GM12878 (cell line): Measurements from ENCODE around the gene TTC33. TPM values are rescaled to one million over a fixed set of nuclear protein-coding genes. Genes with fewer than 3 reads are reported as not detected.

Experiments
- ATAC-seq: fragments of 200-7000 bp; cut with Tn5 transposase; 3 replicates; pipeline ENCODE4 v1.9.1; 2020; ENCODE audit warnings: mild to moderate bottlenecking, moderate library complexity
- BruUV-seq: library from RNA; stranded (reverse); fragments of 400-500 nt; replicated peaks from 2 replicates; lab custom pipeline; 2021; lab: Mats Ljungman, UMichigan
- CTCF ChIA-PET: fragments of 300-600 bp; sonication (Branson Sonifier 250); formaldehyde crosslinking; extraction: SDS; loops from one replicate; lab custom pipeline; 2021; ENCODE audit warnings: inconsistent platforms; lab: Yijun Ruan, JAX
- POLR2A ChIA-PET: fragments of 350-600 bp; formaldehyde crosslinking; extraction: SDS; loops from one replicate; lab custom pipeline; 2021; ENCODE audit warnings: inconsistent platforms; lab: Charles Lee
- RAD21 ChIA-PET: fragments of 300-600 bp; sonication (Branson Sonifier 250); formaldehyde crosslinking; loops from one replicate; lab custom pipeline; 2023; ENCODE audit warnings: antibody characterized with exemption; ENCODE audit not compliant: unreplicated experiment; lab: Charles Lee
- SMC1A ChIA-PET: fragments of 300-600 bp; sonication (Branson Sonifier 250); formaldehyde crosslinking; loops from one replicate; lab custom pipeline; 2023; ENCODE audit not compliant: unreplicated experiment, uncharacterized antibody; lab: Charles Lee
- DNase-seq: peaks from one replicate; pipeline ENCODE4 v3.0.0-alpha.2; 2011; ENCODE audit warnings: low read depth, low spot score
- FAIRE-seq: peaks from 3 replicates; lab custom pipeline; 2011; peaks lifted over from hg19 to GRCh38; lab: Jason Lieb, UNC
- H2AFZ ChIP-seq: 2 replicates; pipeline ENCODE4 v1.6.0; 2011; ENCODE audit warnings: low read depth, low read length, control low read depth; ENCODE audit not compliant: control insufficient read depth
- H3K27ac ChIP-seq: 2 replicates; pipeline ENCODE4 v1.5.1; 2011; ENCODE audit warnings: control low read depth; ENCODE audit not compliant: control insufficient read depth, insufficient read depth
- H3K27me3 ChIP-seq, 2 experiments: replicated peaks in 1 of 2; 2 replicates each; pipeline versions ENCODE4 v1.6.0 to v1.6.1; 2011; ENCODE audit warnings: low read length in 1 of 2; ENCODE audit not compliant: control insufficient read depth in 2 of 2, insufficient read depth in 2 of 2
- H3K36me3 ChIP-seq, 2 experiments: 2 replicates each; pipeline ENCODE4 v1.5.1; 2011; ENCODE audit warnings: low read length in 1 of 2; ENCODE audit not compliant: control insufficient read depth in 2 of 2, insufficient read depth in 2 of 2
- H3K4me1 ChIP-seq: 2 replicates; pipeline ENCODE4 v1.6.1; 2011; ENCODE audit warnings: mild to moderate bottlenecking, low read length, moderate library complexity, mixed read lengths; ENCODE audit not compliant: control insufficient read depth, insufficient read depth
- H3K4me2 ChIP-seq: 2 replicates; pipeline ENCODE4 v1.6.0; 2011; ENCODE audit warnings: control low read depth; ENCODE audit not compliant: control insufficient read depth, insufficient read depth
- H3K4me3 ChIP-seq: fragments of 200-600 bp; sonication (generic); 2 replicates; pipeline ENCODE4 v1.5.1; 2016
- H3K79me2 ChIP-seq: 2 replicates; pipeline ENCODE4 v1.6.0; 2011; ENCODE audit warnings: low read length; ENCODE audit not compliant: control insufficient read depth, insufficient read depth
- H3K9ac ChIP-seq: 2 replicates; pipeline ENCODE4 v1.8.0; 2011; ENCODE audit warnings: low read length, control low read depth, mixed read lengths; ENCODE audit not compliant: control insufficient read depth, insufficient read depth
- H3K9me3 ChIP-seq: replicated peaks from 3 replicates; pipeline ENCODE4 v1.5.1; 2011; ENCODE audit warnings: mild to moderate bottlenecking, low read length; ENCODE audit not compliant: control insufficient read depth, insufficient read depth
- H4K20me1 ChIP-seq: 2 replicates; pipeline ENCODE4 v1.6.0; 2011; ENCODE audit not compliant: control insufficient read depth, insufficient read depth
- BHLHE40 ChIP-seq, 2 experiments: fragments of 450-650 bp in 1 of 2; IDR thresholded peaks; 2 replicates each; pipeline ENCODE4 v1.6.1; 2011 to 2017; ENCODE audit warnings: low read depth in 2 of 2, borderline replicate concordance in 1 of 2, improper control_type of control experiment in 1 of 2, low read length in 1 of 2, mild to moderate bottlenecking in 1 of 2
- RAD51 ChIP-seq: fragments of 450-650 bp; IDR thresholded peaks from 2 replicates; pipeline ENCODE4 v1.6.1; 2016; ENCODE audit warnings: moderate library complexity, mild to moderate bottlenecking, inconsistent platforms
- RUNX3 ChIP-seq: IDR thresholded peaks from 2 replicates; pipeline ENCODE4 v1.6.1; 2012; ENCODE audit warnings: low read length, inconsistent platforms
- SUZ12 ChIP-seq: fragments of 200-600 bp; sonication (generic); IDR thresholded peaks from one replicate; pipeline ENCODE4 v1.6.1; 2018; ENCODE audit warnings: antibody characterized with exemption, mild to moderate bottlenecking; ENCODE audit not compliant: unreplicated experiment
- ZNF622 ChIP-seq: fragments of 450-650 bp; IDR thresholded peaks from 2 replicates; pipeline ENCODE4 v1.6.1; 2017; ENCODE audit warnings: mild to moderate bottlenecking, inconsistent platforms
- WGBS: methylation state at CpG from one replicate; pipeline ENCODE4 v1.1.6; 2016; ENCODE audit warnings: low lambda C conversion rate; ENCODE audit not compliant: insufficient replicate concordance, insufficient coverage; ENCODE audit errors: missing lambda C conversion rate; 5-methylcytosine and 5-hydroxymethylcytosine counted together
- in situ Hi-C: fragments of 300-500 bp; cut with MboI; formaldehyde crosslinking; loops from 9 replicates; pipeline ENCODE4 v1.14.3; 2018; ENCODE audit warnings: mixed read lengths
- intact Hi-C: fragments of 100-400 bp; cut with micrococcal nuclease; formaldehyde crosslinking; loops from one replicate; pipeline ENCODE4 v1.14.2; 2022; ENCODE audit not compliant: unreplicated experiment
- polyA plus RNA-seq, 11 experiments: library from polyadenylated mRNA; depleted of rRNA in 4 of 11; unstranded in 6 of 11; stranded (reverse) in 5 of 11; fragments of >200 nt; fragmentation: Nextera tagmentation in 4 of 11; fragmentation: Illumina TruSeq in 1 of 11; extraction: Ambion mirVana in 4 of 11; extraction: Trizol in 1 of 11; gene quantifications; 1 replicate in 1 of 11; 2 replicates in 10 of 11; pipeline versions ENCODE4 v1.2.1 to v1.2.3, GENCODE V29; 2011 to 2016; ENCODE audit warnings: inconsistent platforms in 2 of 11, missing spikeins in 2 of 11, low read depth in 1 of 11
- total RNA-seq, 4 experiments: library from RNA; depleted of rRNA in 3 of 4; stranded (reverse); fragments of >200 nt in 3 of 4; fragmentation: Illumina TruSeq in 1 of 4; extraction: Trizol in 1 of 4; gene quantifications; 2 replicates each; pipeline versions ENCODE4 v1.2.1 to v1.2.3, GENCODE V29; 2013 to 2021
- TF ChIP-seq, protein P1 (sequence below): fragments of 450-650 bp; IDR thresholded peaks from 2 replicates; pipeline ENCODE4 v1.6.1; 2017; ENCODE audit warnings: mild to moderate bottlenecking, moderate library complexity
- TF ChIP-seq, protein P2 (sequence below): fragments of 450-650 bp; IDR thresholded peaks from 2 replicates; pipeline ENCODE4 v1.6.1; 2017; ENCODE audit warnings: mild to moderate bottlenecking, low read depth, inconsistent platforms; ENCODE audit not compliant: poor library complexity, severe bottlenecking

TTC33 gene
- total and polyA plus RNA-seq, 10 of the 15 experiments (the other 5 are each of a cell fraction or from before 2014, with no cell fraction given) = 7.9 to 22.3 (median 14.6) TPM

DNA sequence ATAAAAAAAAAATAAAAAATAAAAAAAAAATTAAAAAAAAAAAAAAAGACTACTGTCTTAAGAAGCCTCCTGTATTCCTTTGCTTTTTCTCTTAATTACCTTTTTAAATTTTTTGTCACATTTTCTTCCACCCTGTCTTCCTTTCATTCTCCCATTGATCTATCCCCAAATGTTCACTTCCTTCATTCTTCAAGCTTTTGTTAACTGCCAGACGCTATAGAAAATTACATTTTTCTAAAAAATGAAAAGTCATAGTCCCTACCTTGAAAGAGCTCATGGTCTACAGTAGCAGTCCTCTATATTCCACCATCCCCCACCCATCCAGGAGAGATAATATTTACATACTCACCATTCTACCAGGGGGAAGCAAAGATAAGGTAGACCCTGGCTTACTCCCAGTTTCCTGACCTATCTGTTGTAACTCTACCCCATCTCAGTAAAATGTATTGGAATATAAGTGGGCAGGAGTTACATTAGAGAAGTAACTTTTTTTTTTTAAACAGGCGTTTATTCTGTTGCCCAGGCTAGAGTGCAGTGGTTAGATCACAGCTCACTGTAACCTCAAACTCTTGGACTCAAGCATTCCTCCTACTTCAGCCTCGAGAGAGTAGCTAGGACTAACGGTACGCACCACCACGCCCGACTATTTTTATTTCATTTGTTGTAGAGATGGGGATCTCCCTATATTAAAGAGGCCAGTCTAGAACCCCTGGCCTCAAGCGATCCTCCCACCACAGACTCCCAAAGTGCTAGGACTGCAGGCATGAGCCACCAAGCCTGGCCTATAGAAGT, 46.2 kb upstream of the TTC33 start:
- no TSS peak for BruUV-seq
- Histone ChIP-seq H3K4me2 (no peak overlapping the region), H3K9me3 (no peaks in the 10 kb centered on the region), H4K20me1 (no peaks in the 10 kb centered on the region), H3K27me3 (peaks cover 0 to 1% of the 10 kb centered on the region in 2 experiments; a peak in 1 of 4 replicates), H3K36me3 (no peaks in the 10 kb centered on the region), H3K4me1 (no peaks in the 10 kb centered on the region), H3K27ac (no peak overlapping the region), H2AFZ (no peak overlapping the region), H3K79me2 (peaks cover 5% of the 10 kb centered on the region), H3K9ac (no peak overlapping the region), H3K4me3 (no peak overlapping the region)
- in situ Hi-C loops = no loop called here
- WGBS = 66% methylated on average over 8 of the region's 8 CpGs
- DNase-seq (no peak), FAIRE-seq (no peak), ATAC-seq (no peak)
- ChIA-PET POLR2A (no interaction called here), SMC1A (interaction anchor here (0.9 kb wide), 1 partner anchor 27 kb away, joined by 3 read pairs; no protein-coding TSS in a partner anchor), CTCF (interaction anchor here (1.0 kb wide), 1 partner anchor 22 kb away, joined by 3 read pairs; no protein-coding TSS in a partner anchor), RAD21 (interaction anchor here (0.7 kb wide), 1 partner anchor 1704 kb away, joined by 5 read pairs; no protein-coding TSS in a partner anchor)
- TF ChIP-seq, protein P1, sequence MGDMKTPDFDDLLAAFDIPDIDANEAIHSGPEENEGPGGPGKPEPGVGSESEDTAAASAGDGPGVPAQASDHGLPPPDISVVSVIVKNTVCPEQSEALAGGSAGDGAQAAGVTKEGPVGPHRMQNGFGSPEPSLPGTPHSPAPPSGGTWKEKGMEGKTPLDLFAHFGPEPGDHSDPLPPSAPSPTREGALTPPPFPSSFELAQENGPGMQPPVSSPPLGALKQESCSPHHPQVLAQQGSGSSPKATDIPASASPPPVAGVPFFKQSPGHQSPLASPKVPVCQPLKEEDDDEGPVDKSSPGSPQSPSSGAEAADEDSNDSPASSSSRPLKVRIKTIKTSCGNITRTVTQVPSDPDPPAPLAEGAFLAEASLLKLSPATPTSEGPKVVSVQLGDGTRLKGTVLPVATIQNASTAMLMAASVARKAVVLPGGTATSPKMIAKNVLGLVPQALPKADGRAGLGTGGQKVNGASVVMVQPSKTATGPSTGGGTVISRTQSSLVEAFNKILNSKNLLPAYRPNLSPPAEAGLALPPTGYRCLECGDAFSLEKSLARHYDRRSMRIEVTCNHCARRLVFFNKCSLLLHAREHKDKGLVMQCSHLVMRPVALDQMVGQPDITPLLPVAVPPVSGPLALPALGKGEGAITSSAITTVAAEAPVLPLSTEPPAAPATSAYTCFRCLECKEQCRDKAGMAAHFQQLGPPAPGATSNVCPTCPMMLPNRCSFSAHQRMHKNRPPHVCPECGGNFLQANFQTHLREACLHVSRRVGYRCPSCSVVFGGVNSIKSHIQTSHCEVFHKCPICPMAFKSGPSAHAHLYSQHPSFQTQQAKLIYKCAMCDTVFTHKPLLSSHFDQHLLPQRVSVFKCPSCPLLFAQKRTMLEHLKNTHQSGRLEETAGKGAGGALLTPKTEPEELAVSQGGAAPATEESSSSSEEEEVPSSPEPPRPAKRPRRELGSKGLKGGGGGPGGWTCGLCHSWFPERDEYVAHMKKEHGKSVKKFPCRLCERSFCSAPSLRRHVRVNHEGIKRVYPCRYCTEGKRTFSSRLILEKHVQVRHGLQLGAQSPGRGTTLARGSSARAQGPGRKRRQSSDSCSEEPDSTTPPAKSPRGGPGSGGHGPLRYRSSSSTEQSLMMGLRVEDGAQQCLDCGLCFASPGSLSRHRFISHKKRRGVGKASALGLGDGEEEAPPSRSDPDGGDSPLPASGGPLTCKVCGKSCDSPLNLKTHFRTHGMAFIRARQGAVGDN = no peak
- TF ChIP-seq BHLHE40 (IDR thresholded peaks at IDR 0.05; ENCODE audit: borderline replicate concordance in 1 of 2, low read depth in 2 of 2, low read length in 1 of 2) (no peak), SUZ12 (no peak), ZNF622 (no peak), RUNX3 (no peak), RAD51 (no peak)
- TF ChIP-seq, protein P2, sequence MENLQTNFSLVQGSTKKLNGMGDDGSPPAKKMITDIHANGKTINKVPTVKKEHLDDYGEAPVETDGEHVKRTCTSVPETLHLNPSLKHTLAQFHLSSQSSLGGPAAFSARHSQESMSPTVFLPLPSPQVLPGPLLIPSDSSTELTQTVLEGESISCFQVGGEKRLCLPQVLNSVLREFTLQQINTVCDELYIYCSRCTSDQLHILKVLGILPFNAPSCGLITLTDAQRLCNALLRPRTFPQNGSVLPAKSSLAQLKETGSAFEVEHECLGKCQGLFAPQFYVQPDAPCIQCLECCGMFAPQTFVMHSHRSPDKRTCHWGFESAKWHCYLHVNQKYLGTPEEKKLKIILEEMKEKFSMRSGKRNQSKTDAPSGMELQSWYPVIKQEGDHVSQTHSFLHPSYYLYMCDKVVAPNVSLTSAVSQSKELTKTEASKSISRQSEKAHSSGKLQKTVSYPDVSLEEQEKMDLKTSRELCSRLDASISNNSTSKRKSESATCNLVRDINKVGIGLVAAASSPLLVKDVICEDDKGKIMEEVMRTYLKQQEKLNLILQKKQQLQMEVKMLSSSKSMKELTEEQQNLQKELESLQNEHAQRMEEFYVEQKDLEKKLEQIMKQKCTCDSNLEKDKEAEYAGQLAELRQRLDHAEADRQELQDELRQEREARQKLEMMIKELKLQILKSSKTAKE = no peak
- intact Hi-C loops = no loop called here
